CD4-positive, alpha-beta T cell treated with Interleukin-4 for 1 hour (primary cell): ENCODE results near the gene GBF1.
A peak's percentile ranks its signal among the peaks of the same experiment; 100 is the strongest.
"Not testable (repeated sequence)": the region's sequence is repeated elsewhere in the genome, so short reads cannot be mapped to it uniquely, and the experiment has no call there.

Experiments
- DNase-seq, 2 donors: peaks; one replicate each; pipeline ENCODE4 v3.0.0-alpha.2; 2020 to 2022

The GBF1 gene

DNA sequence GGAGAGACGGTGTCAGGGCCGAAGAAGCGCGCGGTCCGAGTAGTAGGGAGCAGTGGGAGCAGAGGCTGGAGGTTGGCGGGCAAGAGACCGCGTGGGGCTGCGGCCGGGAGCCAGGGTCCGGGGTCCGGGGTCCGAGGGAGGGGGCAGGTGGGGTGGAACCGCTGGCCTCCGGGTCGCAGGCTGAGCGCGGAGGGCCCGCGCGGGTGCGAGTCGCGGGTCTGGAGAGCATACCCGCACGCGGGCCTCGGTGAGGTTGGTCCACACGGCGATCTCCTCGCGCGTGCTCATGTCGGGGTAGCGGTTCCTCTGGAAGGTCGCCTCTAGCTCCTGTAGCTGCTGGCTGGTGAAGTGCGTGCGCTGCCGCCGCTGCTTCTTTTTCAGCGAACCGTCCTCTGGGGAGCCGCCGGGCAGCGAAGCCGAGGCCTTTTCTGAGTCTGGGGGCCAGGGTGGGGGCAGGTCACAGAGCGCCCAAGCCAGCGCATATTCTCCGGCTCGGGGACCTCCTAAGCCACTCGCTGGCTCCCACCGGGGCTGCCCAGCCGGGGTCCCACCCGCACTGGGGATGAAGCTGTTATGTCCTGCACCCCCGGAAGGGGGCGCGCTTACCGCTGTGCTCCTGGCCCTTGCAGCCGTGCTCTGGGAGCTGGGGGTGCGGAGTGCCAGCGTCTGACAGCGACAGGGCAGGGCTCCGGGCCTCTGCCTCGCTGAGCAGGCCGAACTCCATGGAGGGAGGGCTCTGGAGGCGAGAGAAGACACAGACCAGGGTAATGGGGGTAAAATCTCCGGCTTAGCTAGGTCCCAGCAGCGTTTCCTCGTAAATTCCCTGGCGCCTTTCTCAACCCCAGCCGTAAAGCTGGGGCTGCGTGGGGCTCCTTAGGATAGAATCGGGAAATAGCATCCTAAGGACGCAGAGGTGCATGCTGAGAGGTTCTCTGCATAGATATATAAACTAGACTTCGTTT lies 13.7 kb upstream of the GBF1 start:
- peak; percentile 69 for DNase-seq

DNA sequence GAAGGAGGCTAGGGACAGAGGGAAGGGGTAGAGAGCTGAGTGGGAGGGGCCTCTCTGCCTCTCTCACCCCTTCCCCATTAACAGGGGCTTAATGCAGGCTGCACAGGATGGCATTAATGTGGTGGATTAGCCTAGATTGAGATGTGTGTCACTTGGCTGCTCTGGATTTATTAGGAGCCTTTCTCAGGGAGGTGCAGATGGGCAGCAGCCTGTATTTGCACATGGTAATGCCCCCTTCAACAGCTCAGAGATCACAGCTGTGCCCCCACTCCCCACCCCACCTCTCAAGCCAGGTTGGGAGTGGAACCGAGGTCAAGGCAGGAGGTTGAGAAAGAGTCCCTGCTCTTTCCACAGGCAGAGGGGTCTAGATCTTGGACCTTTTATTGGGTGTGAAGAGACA lies 11.3 kb upstream of the GBF1 start:
- no peak for DNase-seq

DNA sequence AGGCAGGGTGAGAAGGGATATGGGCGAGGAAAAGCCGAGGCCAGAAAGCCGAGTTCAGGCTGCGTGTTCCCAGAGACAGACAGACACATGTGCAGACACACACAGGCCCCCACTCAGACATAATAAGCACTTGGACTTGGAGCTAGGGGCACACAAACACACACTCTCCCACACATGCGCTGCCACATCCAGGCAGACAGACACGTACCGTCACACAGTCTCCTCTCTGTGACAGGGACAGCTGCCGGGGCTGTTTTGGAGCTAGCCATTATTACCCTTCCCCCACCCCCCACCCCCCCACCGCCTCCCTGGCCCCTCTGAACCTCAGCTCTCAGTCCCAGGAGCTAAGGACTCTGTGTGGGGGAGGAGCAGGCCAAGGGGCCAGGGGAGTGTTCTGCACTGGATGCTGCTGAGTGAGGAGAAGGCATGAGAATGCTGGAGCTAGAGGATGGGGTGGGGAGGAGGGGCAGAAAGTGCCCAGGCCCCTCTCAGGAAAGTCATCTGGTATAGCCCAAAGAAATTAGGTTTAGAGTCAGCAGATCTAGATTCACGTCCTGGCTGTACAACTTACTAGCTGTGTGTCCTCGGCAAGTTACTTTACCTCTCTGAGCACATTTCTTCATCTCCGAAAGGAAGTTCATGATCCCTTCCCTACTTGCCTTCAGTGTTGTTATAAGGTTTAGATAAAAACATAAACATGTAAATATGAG lies 10.3 kb upstream of the GBF1 start:
- DNase-seq = no peak

DNA sequence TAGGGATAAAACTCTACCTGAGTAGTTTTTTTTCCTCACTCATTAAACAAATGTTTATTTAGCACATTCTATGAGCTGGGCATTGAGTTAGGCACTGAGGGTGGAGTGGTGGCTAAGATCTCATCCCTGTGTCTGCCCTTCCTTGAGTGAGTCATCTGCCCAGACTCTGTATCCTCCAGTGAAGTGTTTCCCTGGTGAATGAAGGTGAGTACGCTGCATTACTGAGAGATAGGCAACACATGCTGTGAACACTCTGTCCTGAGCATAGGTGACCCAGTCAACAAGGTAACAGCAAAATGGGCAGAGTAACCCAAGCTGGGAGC lies 9.8 kb upstream of the GBF1 start:
- DNase-seq = no peak

DNA sequence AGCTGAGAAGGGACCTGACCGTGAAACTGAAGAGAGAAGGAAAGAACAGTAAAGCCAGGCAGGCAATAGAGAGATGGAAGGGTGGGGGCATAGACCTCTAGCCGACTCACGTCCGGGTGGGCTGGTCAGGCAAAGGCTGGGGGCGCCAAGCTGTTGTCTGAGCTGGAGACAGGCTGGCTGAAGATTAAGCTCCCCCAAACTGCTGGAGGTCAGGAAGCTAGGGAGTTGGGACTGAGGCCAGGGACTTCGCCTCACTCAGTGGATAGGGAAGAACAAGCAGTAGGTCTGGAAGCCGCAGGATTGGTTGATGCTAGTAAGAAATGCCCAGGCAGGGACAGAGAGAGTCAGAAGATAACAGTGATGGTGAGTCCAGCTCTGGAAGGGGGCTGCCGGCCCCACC lies 9.3 kb upstream of the GBF1 start:
- no peak for DNase-seq

DNA sequence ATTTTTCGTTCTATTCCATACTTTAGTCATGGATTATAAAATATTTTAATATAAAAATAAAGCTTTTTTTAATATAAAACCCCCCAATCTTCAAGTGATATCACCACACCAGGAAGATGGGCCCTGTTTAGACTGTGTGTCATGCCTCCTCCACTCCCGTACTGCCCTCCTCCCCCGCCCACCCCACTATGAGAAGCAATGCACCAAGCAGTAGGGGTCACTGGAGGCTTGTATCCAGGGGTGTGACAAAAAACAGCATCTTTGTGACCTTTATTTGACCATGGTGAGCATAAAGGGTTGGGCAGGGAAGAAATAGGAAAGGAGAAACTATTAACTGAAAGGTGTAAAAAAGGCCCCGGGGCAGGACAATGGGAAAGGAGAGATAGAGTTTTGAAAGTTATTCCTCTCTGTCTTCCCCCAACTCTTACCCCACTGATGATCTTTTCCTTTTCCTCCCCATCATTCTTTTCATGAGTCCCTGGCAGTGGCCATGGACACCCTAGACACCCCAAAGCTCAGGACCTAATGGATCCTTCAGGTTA lies 7.5 kb upstream of the GBF1 start:
- DNase-seq = no peak

DNA sequence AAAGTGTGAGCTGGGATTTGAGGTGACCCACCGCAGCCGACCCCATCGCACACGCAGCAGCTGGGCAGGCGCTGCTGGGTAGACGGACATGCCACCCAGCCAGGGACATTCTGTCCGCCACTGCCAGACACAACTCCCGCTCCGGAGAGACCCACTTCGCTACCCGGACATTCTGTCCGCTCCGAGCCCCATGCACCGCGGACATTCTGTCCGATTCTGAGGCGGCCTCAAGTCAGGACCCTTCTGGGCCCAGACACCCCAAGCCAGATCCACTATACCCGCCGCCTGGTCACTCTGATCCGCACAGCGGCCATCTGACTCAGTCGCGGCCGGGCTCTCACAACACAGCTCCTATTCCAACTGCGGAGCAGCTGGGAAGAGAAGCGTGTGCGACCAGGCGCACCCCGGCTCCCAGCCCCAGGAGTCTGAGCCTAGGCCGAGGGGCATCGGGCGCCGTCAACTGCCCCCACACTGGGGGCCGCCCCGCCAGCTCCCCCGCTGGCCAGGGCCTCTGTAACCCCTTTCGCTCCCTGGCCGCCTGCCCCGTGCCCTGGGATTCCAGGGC lies 4.8 kb upstream of the GBF1 start:
- DNase-seq = no peak

DNA sequence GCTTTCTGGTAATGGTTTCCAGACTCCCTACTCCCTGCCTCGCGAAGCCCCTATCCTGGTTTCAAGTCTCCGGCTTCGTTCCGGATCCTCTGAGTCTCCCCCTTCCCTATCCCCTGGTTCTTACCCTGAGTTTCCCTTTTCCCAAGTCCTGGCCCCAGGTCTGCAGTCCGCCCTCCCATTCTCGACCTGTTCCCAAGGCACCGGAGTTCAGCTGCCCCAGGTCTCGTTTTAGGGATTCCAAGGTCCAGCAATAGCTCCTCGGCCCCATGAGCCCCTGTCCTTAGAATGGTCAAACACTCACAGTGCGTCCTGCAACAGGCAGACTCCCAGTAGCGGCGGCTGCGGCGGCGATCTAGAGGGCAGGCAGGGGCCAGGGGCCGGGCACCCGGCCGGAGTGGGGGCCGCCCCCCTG lies 4.3 kb upstream of the GBF1 start:
- no peak for DNase-seq

DNA sequence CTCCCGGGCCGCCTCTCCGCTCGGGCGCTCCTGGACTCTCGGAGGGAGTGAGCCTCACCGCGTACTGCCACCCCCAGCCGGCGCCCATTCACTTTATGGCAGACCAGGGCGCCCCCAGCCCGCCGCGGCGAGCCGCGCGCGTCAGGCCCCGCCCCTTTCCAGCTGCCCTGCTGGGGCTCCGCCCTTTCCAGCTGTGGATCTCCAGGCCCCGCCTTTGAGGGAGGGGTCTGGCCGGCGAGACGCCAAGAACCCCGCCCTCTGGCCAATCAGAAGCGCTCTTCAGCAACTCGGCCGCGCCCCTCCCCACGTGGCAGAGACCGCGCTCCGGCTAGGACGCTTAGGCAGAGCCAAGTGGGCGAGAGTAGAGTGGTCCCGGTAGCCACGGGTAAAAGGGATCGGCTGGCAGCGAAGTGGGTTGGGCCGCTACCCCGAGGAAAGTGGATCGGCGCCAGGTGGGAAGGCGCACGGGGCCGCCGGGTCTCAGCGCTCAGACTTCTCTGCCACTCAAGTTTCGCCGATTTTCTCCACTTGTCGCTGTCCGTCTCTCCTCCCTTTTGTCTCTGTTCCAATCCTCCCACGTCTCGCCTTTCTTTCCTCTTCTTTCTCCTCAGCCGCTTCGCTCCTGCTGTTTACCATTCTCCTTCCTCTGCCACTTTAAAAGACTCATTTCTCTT lies 3.8 kb upstream of the GBF1 start, which contains the start of gene PITX3:
Gene PITX3, minus strand, starts transcription at position 69 of the 674 bp plus-strand sequence. CDS start 9,432 bp downstream, outside the sequence.
- DNase-seq = peak; percentile 92 to 93

DNA sequence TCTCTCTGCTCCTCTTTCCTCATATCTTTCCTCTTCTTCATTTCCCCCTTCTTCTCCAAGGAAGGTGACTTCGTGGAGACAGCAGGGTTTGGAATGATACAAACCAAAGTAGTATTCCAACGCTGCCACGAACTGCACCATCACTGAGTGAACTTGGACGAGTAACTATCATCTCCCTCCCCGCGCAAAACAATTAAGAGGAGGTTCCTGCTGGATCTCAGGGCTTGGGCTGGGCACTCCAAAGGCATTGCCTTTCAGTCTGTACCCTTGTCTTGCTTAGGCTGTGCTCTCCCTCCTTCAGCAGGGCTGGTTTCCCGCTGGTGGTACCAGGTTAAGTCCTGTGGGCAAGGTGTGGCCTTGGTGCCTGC lies 3.2 kb upstream of the GBF1 start:
- no peak for DNase-seq

DNA sequence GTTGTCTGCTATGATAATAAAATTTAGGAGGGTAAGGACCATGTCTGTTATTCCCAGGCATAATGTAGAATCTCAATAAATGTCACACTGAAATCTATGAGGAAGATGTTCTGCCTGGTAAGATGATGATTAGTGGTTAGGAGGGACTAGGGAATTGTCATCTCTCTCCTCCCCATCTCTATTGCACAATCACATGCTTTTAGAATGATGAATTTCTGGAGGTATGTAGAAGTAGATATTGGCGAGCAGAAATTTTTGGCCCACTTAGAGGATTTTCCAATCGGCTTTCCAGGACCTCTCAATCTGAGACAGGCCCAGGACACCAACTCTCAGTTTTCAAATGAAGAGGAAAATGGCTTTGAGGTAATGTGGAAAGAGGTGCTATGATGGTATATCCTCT lies 2.0 kb upstream of the GBF1 start:
- DNase-seq = no peak

DNA sequence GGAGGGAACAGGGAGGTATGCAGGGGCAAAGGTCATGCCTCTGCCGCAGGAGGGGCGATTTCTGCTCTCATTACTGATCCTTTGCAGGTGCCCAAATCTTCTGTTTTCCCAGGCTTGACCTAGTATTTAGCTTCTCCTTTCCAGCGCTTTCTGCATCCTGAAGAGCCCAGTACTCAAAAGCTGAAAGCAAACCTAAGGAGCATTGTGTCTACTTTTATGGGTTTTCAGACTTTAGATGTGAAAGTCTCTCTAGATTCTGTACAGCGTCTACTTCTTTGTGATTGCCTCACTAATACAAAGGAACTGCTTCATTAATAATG lies 560 bp downstream of the GBF1 start:
- no peak for DNase-seq

DNA sequence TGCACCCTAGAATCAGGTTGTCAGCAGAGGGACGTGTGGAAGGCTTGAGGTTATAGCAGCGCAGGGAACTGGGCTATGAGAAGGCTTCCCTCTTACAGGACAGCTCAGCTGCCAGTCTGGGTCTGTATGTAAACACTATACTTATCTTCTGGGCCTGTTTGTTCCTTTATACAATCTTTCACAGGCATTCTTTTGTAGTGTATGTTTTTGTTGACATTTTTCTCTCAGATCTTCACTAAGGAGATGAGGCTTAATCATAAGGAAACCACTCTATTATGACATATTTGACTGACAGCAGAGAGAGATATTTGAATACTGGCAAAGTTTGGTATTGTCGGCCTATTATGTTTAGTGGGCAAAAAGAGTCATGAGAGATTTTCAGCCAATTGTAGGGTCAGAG lies 929 bp downstream of the GBF1 start:
- DNase-seq = no peak

DNA sequence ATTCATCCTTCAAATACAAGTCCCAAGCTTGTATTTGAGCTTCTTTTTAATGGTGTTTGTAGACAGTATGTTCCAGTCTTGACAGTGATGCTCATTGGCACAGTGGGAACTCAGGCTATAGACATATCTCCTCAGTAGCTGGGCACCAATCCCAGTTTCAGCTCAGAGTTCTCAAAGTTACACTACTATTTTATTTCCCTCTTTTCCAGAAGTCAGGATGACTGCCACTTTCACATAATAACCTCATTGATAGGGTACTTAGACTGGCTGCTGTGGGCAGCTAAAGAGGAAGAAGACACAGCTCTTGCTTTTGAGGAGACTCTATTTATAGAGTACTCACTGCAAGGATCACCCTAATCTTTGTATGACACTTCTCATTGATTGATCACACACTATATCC lies 2.4 kb downstream of the GBF1 start:
- DNase-seq = no peak

DNA sequence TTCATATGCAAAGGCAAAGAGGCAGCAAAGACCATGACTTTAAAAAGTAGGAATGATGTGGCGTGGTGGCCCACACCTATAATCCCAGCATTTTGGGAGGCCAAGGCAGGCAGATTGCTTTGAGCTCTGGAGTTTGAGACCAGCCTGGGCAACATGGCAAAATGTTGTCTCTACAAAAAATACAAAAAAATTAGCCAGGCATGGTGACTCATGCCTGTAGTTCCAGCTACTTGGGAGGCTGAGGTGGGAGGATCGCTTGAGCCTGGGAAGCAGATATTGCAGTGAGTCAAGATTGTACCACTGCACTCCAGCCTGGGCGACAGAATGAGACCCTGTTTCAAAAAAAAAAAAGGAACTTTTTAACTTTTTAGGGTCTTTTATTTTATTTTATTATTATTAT lies 7.2 kb downstream of the GBF1 start:
- DNase-seq = not testable (repeated sequence)

DNA sequence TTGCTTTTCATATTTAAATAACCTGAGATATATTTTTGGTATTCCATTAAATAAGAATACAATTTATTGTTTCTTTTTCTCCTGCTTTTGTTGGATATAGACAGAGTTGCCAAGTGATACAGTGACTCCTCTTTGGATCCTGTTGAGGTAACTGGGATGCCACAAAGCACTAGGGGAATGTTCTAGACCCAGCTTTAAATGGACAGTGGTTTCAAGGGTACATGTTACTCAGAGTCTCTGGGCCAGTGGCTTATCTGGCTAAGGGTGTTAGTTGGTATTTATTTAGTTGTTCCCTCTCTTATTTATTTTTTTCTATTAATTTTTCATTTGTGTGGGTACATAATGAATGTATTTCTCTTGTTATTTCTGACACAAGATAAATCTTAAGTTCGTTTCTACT lies 9.1 kb downstream of the GBF1 start:
- no peak for DNase-seq

DNA sequence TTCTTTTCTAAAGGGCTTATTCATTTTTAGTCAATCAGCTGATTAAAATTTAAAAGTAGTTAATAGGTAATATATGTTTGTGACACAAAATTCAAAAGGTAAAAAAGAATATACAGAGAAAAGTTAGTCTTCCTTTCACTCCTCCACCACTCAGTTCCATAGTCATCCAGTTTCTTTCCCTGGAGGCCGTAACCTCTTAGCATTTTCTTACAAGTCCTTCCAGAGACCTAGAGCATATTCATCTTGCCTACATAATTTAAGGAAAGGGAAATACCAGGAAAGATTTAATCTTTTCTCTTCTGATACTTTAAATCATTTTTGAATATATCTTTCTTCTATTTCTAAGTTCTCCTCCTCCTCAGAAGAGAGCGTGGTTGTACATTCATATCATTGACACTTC lies 10.1 kb downstream of the GBF1 start:
- no peak for DNase-seq

DNA sequence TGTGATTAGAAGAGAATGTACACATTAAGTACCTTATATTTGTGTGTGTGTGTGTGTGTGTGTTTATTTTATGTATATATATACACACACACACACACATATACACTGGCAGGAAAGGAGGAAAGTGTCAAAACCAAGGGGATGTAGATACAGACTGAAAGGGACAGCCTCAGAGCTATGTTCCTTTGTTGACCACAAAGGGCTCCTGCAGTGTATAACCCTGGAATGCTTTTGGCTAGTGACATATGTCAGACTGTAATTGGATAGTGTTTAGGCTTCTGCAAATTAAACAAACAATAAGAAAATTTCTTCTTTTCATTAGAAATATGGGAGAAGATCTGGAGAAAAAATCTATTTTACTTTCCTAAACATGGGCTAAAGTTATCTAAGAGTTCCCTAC lies 15.9 kb downstream of the GBF1 start:
- DNase-seq = no peak

DNA sequence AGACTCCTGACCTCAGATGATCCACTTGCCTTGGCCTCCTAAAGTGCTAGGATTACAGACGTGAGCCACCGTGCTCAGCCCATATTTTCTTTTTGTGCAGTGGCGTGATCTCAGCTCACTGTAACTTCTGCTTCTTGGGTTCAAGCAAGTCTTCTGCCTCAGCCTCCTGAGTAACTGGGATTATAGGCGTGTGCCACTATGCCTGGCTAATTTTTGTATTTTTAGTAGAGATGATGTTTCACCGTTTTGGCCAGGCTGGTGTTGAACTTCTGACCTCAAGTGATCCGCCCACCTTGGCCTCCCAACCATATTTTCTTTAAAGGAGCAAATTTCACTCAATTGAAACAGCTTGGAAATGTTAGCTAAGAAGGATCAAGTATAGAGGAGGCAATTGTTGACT lies 16.5 kb downstream of the GBF1 start:
- no peak for DNase-seq

DNA sequence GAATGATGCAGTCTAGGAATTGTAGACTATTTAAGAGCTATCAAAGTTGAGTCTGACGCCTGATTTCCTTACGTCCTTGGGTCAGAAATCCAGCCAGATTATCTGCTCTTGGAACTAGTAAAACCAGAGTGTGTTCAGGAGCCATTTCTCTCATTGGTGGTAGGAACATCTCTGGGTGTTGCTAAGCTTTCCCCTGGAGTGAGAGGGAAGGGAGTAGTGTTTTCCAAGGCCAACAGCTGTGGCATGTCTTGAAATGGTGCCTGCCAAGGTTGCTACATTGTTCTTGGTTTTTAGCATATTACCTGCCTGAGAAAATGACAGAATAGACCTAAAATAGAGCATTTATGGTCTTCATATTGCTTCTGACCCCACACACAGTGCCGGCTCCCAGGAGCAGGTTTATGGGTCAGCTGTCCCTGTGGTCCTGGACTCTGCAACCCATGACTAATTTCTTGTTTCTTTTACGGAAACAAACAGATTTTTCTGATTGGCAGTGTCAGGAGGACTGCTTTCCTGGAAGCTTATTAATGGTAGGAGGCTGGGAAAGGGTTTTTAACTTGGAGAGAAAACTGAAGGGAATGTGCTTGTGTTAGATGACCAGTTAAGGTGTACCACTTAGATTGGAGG lies 17.5 kb downstream of the GBF1 start:
- no peak for DNase-seq

DNA sequence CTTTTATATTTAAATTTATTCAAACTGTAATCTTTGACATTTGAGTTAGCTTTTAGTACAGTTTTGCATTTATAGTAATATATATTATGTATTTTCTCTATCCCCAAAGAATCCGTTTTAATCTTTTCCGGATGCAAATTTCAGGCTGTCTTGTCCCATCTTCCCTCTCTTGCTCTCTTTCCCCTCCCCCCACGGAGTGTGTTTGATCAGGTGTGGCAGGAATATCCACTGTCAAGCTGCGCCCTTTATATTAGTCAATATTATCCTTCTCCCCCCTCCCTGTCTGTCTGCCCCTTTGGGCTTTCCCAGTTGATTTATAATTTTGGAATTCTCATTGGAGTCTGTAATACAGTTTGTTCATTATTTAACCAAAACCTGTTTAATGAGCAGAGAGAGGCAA lies 19.0 kb downstream of the GBF1 start:
- no peak for DNase-seq

DNA sequence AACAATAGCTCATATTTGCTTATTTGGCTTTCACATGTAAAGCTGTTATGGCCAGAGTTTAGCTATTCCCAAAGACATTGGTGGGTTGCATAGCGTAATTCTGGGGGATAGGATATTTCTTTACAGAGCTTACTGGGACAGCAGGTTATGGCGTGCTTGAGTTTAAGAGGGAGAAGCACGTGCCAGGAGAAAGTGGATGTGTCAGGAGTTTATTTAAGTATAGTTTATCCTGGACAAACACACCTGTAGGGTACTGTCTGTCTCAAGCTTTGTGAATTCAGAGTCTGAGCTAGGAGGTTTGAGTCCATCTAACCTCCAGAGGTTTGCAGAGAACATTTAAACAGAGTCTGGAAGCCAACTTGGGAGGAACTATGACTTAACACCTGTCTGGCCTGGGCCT lies 21.3 kb downstream of the GBF1 start:
- no peak for DNase-seq

DNA sequence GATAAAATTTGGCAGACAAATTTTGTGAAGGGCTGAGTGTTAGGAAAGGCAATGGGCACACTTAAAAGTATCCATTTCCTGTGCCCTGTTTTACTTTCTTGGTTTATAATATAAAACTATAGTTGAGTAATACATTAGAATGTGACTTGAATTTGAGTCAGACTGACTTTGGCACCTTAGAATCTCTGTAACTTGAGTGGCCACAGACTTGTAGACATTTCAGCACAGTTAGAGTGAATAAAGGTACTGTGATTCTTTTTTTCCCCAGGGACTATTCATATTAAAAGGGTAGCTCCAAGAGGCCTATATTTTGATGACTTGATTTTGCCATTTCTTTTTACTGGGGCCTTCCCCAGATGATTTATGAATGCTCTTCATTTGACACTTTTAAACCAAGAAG lies 22.4 kb downstream of the GBF1 start:
- no peak for DNase-seq
